Renal cortex interstitium (tissue), 15 donors: ENCODE measurements around the gene PUSL1. TPM values are rescaled to one million over a fixed set of nuclear protein-coding genes. Genes with fewer than 3 reads are reported as not detected.

Experiments used
- DNase-seq, 11 donors: peaks; one replicate each; pipeline ENCODE4 v3.0.0-alpha.2; 2013; ENCODE audit warnings: low read depth in 9 of 11, low spot score in 4 of 11; ENCODE audit errors: extremely low read depth in 1 of 11
- long read RNA-seq, 16 experiments: transcript quantifications; one replicate each; lab custom pipeline, GENCODE V29; 2026
- polyA plus RNA-seq, 3 donors: library from polyadenylated mRNA; unstranded; fragments of 120-200 nt; gene quantifications; one replicate each; pipeline ENCODE4 v1.2.1, GENCODE V29; 2013; ENCODE audit not compliant: insufficient read length in 3 of 3

Gene PUSL1
- polyA plus RNA-seq: 10 to 100 TPM in 2 of 3 donors, 1 to 10 TPM in 1; 4.5 to 10.4 (median 10.0) TPM
- long read RNA-seq, donor 1, partial matches to known transcripts: 23 of 34 reads
- long read RNA-seq, donor 1, other reads (novel, unspliced or antisense): 7 of 34 reads
- long read RNA-seq, donor 2, transcript PUSL1-201 (8 exons, 1,287 nt): major isoform, 5 of 5 reads
- long read RNA-seq, donor 2, partial matches to known transcripts: 0 of 5 reads
- long read RNA-seq, donor 2, other reads (novel, unspliced or antisense): 0 of 5 reads
- long read RNA-seq, donor 3, partial matches to known transcripts: 59 of 74 reads
- long read RNA-seq, donor 3, other reads (novel, unspliced or antisense): 12 of 74 reads
- long read RNA-seq, donor 4, partial matches to known transcripts: 0 of 3 reads
- long read RNA-seq, donor 4, other reads (novel, unspliced or antisense): 0 of 3 reads
- long read RNA-seq, donor 5: 0 reads
- long read RNA-seq, donor 6, transcript PUSL1-201 (8 exons, 1,287 nt): major isoform, 6 of 6 reads
- long read RNA-seq, donor 6, partial matches to known transcripts: 0 of 6 reads
- long read RNA-seq, donor 6, other reads (novel, unspliced or antisense): 0 of 6 reads
- long read RNA-seq, donor 7, transcript PUSL1-201 (8 exons, 1,287 nt): major isoform, 5 of 104 reads
- long read RNA-seq, donor 7, partial matches to known transcripts: 85 of 104 reads
- long read RNA-seq, donor 7, other reads (novel, unspliced or antisense): 14 of 104 reads
- long read RNA-seq, donor 8, partial matches to known transcripts: 0 of 4 reads
- long read RNA-seq, donor 8, other reads (novel, unspliced or antisense): 0 of 4 reads
- long read RNA-seq, donor 9, partial matches to known transcripts: 0 of 2 reads
- long read RNA-seq, donor 9, other reads (novel, unspliced or antisense): 0 of 2 reads
- long read RNA-seq, donor 10, partial matches to known transcripts: 50 of 66 reads
- long read RNA-seq, donor 10, other reads (novel, unspliced or antisense): 15 of 66 reads
- long read RNA-seq, donor 11, partial matches to known transcripts: 0 of 4 reads
- long read RNA-seq, donor 11, other reads (novel, unspliced or antisense): 0 of 4 reads
- long read RNA-seq, donor 12, partial matches to known transcripts: 22 of 23 reads
- long read RNA-seq, donor 12, other reads (novel, unspliced or antisense): 0 of 23 reads
- long read RNA-seq, donor 13, transcript PUSL1-201 (8 exons, 1,287 nt): major isoform, 8 of 146 reads
- long read RNA-seq, donor 13, partial matches to known transcripts: 121 of 146 reads
- long read RNA-seq, donor 13, other reads (novel, unspliced or antisense): 17 of 146 reads
- long read RNA-seq, donor 14, transcript PUSL1-201 (8 exons, 1,287 nt): major isoform, 11 of 11 reads
- long read RNA-seq, donor 14, partial matches to known transcripts: 0 of 11 reads
- long read RNA-seq, donor 14, other reads (novel, unspliced or antisense): 0 of 11 reads
- long read RNA-seq, donor 15, partial matches to known transcripts: 0 of 2 reads
- long read RNA-seq, donor 15, other reads (novel, unspliced or antisense): 0 of 2 reads
- long read RNA-seq, donor 16, transcript PUSL1-201 (8 exons, 1,287 nt): major isoform, 11 of 266 reads
- long read RNA-seq, donor 16, partial matches to known transcripts: 174 of 266 reads
- long read RNA-seq, donor 16, other reads (novel, unspliced or antisense): 80 of 266 reads

- peak in 10 of 11 donors; percentile 65 to 86 (median 82) for DNase-seq
Observed at GRCh38 chr1:1307923-1308755, at the start of gene PUSL1, which contains the start of gene ACAP3. PUSL1 (plus strand) TSS chr1:1308597; CDS start chr1:1308644, 47 bp downstream. ACAP3 (minus strand) TSS chr1:1307930; CDS start chr1:1307815, 115 bp downstream.

GRCh38 chr1:1259119-1259488 lies 49.3 kb upstream of the PUSL1 start:
- DNase-seq: no peak

- no peak for DNase-seq
Observed at GRCh38 chr1:1259540-1259939, 48.9 kb upstream of the PUSL1 start.

GRCh38 chr1:1259951-1260600 lies 48.3 kb upstream of the PUSL1 start:
- no peak for DNase-seq

GRCh38 chr1:1260843-1261560 lies 47.4 kb upstream of the PUSL1 start:
- no peak for DNase-seq

GRCh38 chr1:1262071-1262470 lies 46.3 kb upstream of the PUSL1 start:
- DNase-seq: no peak

- no peak for DNase-seq
Observed at GRCh38 chr1:1262758-1263157, 45.6 kb upstream of the PUSL1 start.

GRCh38 chr1:1264026-1264425 lies 44.4 kb upstream of the PUSL1 start:
- no peak for DNase-seq

- no peak for DNase-seq
Observed at GRCh38 chr1:1264868-1265272, 43.5 kb upstream of the PUSL1 start.

- no peak for DNase-seq
Observed at GRCh38 chr1:1267488-1268283, 40.7 kb upstream of the PUSL1 start.

- no peak for DNase-seq
Observed at GRCh38 chr1:1268284-1268682, 40.1 kb upstream of the PUSL1 start.

- no peak for DNase-seq
Observed at GRCh38 chr1:1270813-1271212, 37.6 kb upstream of the PUSL1 start.

- DNase-seq: no peak
Observed at GRCh38 chr1:1272341-1273208, 35.8 kb upstream of the PUSL1 start.

GRCh38 chr1:1273209-1273511 lies 35.2 kb upstream of the PUSL1 start:
- DNase-seq: no peak
